ENCODE data around the gene CSNK1G1. TPM values are rescaled to one million over a fixed set of nuclear protein-coding genes. Genes with fewer than 3 reads are reported as not detected.

The CSNK1G1 gene
- polyA plus RNA-seq, 1 of the 3 experiments (the other 2 are of a cell fraction), result 10.2 TPM

DNA sequence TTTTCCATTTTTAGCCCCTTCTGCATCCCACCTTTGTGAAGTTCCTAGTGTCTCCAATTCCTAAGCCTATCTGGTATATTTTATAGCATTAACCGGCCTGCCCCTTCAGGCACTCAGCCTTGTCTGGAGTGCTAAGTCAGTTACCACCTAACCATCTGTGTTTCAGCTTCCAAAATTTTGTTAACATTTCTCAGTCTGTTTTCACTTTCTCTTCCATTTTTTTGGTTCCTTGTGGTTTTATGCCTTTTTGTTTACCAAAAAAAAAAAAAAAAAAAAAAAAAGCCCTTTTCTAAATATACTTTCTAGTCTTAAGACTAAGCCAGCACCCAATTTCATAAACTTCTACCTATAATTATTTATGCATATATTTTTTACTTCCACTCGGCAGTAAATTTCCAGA lies 92.4 kb downstream of the CSNK1G1 start:
- Histone ChIP-seq H3K36me3 (replicated peaks in 1 of 2; ENCODE audit: control insufficient read depth in 1 of 2, insufficient read depth in 2 of 2, low read length in 1 of 2) (peaks cover 0 to 18% of the 10 kb centered on the region in 2 experiments), H3K27ac (ENCODE audit: low read depth in 2 of 2, low read length in 1 of 2) (no peak overlapping the region), H4K20me1 (ENCODE audit: insufficient read depth) (peaks cover 15% of the 10 kb centered on the region), H3F3A (replicated peaks; ENCODE audit: insufficient read depth) (no peaks in the 10 kb centered on the region), H2AFZ (ENCODE audit: low read depth) (no peak overlapping the region), H3K79me2 (ENCODE audit: insufficient read depth) (peaks cover 94% of the 10 kb centered on the region), H3K9ac (no peak overlapping the region), H3K4me3 (ENCODE audit: low read depth in 2 of 2, low read length in 1 of 2) (no peak overlapping the region), H3K4me2 (no peak overlapping the region), H3K4me1 (ENCODE audit: control insufficient read depth in 1 of 2, insufficient read depth in 2 of 2, low read depth in 1 of 2, low read length in 1 of 2) (no peaks in the 10 kb centered on the region), H3K9me3 (no peaks in the 10 kb centered on the region), H3K9me2 (no peaks in the 10 kb centered on the region; the same call in 1 of the 2 replicates), H3K27me3 (ENCODE audit: insufficient read depth) (no peaks in the 10 kb centered on the region)
- 92% methylated on average over 2 of the region's 2 CpGs for WGBS (ENCODE audit: low lambda C conversion rate)
- CTCF ChIA-PET, result no interaction called here
- POLR2A ChIA-PET, result no interaction called here
- TF ChIP-seq SMC3 (IDR thresholded peaks at IDR 0.05; ENCODE audit: low read depth, low read length), result no peak
- TF ChIP-seq RCOR1 (IDR thresholded peaks at IDR 0.05; ENCODE audit: low read length), result no peak
- no peak for TF ChIP-seq IRF3 (IDR thresholded peaks at IDR 0.05; ENCODE audit: low read depth, low read length)
- no peak for TF ChIP-seq MEF2A (IDR thresholded peaks at IDR 0.05; ENCODE audit: borderline replicate concordance, low read depth)
- TF ChIP-seq, protein P1, sequence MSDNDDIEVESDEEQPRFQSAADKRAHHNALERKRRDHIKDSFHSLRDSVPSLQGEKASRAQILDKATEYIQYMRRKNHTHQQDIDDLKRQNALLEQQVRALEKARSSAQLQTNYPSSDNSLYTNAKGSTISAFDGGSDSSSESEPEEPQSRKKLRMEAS (IDR thresholded peaks at IDR 0.05; ENCODE audit: low read depth), result no peak
- TF ChIP-seq FOXJ3 (CRISPR knock-in tag; IDR thresholded peaks at IDR 0.05), result no peak
- no peak for TF ChIP-seq EP300 (IDR thresholded peaks at IDR 0.05; ENCODE audit: borderline replicate concordance in 1 of 2, low read depth in 1 of 2, low read length in 1 of 2)
- TF ChIP-seq EZH2phosphoT487 (IDR thresholded peaks at IDR 0.05; ENCODE audit: borderline replicate concordance, low read depth), result no peak
- TF ChIP-seq, protein P2, sequence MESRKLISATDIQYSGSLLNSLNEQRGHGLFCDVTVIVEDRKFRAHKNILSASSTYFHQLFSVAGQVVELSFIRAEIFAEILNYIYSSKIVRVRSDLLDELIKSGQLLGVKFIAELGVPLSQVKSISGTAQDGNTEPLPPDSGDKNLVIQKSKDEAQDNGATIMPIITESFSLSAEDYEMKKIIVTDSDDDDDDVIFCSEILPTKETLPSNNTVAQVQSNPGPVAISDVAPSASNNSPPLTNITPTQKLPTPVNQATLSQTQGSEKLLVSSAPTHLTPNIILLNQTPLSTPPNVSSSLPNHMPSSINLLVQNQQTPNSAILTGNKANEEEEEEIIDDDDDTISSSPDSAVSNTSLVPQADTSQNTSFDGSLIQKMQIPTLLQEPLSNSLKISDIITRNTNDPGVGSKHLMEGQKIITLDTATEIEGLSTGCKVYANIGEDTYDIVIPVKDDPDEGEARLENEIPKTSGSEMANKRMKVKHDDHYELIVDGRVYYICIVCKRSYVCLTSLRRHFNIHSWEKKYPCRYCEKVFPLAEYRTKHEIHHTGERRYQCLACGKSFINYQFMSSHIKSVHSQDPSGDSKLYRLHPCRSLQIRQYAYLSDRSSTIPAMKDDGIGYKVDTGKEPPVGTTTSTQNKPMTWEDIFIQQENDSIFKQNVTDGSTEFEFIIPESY (IDR thresholded peaks at IDR 0.05; ENCODE audit: borderline replicate concordance, low read depth), result no peak
- TF ChIP-seq POLR2AphosphoS5 (IDR thresholded peaks at IDR 0.05; ENCODE audit: low read depth, low read length), result no peak
- no peak for TF ChIP-seq CHD2 (IDR thresholded peaks at IDR 0.05; ENCODE audit: low read length, partially characterized antibody)
- TF ChIP-seq, protein P3, sequence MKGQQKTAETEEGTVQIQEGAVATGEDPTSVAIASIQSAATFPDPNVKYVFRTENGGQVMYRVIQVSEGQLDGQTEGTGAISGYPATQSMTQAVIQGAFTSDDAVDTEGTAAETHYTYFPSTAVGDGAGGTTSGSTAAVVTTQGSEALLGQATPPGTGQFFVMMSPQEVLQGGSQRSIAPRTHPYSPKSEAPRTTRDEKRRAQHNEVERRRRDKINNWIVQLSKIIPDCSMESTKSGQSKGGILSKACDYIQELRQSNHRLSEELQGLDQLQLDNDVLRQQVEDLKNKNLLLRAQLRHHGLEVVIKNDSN (IDR thresholded peaks at IDR 0.05; ENCODE audit: borderline replicate concordance, low read depth), result no peak
- TF ChIP-seq GATA2 (CRISPR knock-in tag; IDR thresholded peaks at IDR 0.05), result no peak
- no peak for DNase-seq

- no peak overlapping the region for H2AFZ ChIP-seq (ENCODE audit: low read depth)
- WGBS (ENCODE audit: low lambda C conversion rate), result 92% methylated on average over 3 of the region's 3 CpGs
- no peak overlapping the region for H3K4me3 ChIP-seq (ENCODE audit: low read depth in 2 of 2, low read length in 1 of 2)
- POLR2A ChIA-PET, result no interaction called here
- no peaks in the 10 kb centered on the region for H3K27me3 ChIP-seq (ENCODE audit: insufficient read depth)
- peaks cover 87% of the 10 kb centered on the region for H3K79me2 ChIP-seq (ENCODE audit: insufficient read depth)
- no peak overlapping the region for H3K9ac ChIP-seq
- H3F3A ChIP-seq (replicated peaks; ENCODE audit: insufficient read depth), result peaks cover 10% of the 10 kb centered on the region
- no peak overlapping the region; a peak in 1 of 4 replicates for H3K27ac ChIP-seq (ENCODE audit: low read depth in 2 of 2, low read length in 1 of 2)
- no peak for DNase-seq
- CTCF ChIA-PET, result no interaction called here
- no peaks in the 10 kb centered on the region; the same call in 1 of the 2 replicates for H3K9me2 ChIP-seq
- H3K4me1 ChIP-seq (ENCODE audit: control insufficient read depth in 1 of 2, insufficient read depth in 2 of 2, low read depth in 1 of 2, low read length in 1 of 2), result peaks cover 0 to 2% of the 10 kb centered on the region in 2 experiments; a peak in 1 of 4 replicates
- 0 out of 2 replicates have a peak, but pooled peaks cover 5% of the 10 kb centered on the region for H3K9me3 ChIP-seq
- no peak overlapping the region for H3K4me2 ChIP-seq
- peaks cover 6% of the 10 kb centered on the region for H4K20me1 ChIP-seq (ENCODE audit: insufficient read depth)
- peaks cover 0 to 27% of the 10 kb centered on the region in 2 experiments for H3K36me3 ChIP-seq (replicated peaks in 1 of 2; ENCODE audit: control insufficient read depth in 1 of 2, insufficient read depth in 2 of 2, low read length in 1 of 2)
- TF ChIP-seq CTCF (IDR thresholded peaks at IDR 0.05) (no peak), NRF1 (IDR thresholded peaks at IDR 0.05; ENCODE audit: low read depth, low read length) (no peak)
- TF ChIP-seq, protein P4, sequence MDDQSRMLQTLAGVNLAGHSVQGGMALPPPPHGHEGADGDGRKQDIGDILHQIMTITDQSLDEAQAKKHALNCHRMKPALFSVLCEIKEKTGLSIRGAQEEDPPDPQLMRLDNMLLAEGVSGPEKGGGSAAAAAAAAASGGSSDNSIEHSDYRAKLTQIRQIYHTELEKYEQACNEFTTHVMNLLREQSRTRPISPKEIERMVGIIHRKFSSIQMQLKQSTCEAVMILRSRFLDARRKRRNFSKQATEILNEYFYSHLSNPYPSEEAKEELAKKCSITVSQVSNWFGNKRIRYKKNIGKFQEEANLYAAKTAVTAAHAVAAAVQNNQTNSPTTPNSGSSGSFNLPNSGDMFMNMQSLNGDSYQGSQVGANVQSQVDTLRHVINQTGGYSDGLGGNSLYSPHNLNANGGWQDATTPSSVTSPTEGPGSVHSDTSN (IDR thresholded peaks at IDR 0.05), result no peak
- TF ChIP-seq, protein P1 (IDR thresholded peaks at IDR 0.05; ENCODE audit: low read depth), result no peak
- TF ChIP-seq, protein P3 (IDR thresholded peaks at IDR 0.05; ENCODE audit: borderline replicate concordance, low read depth), result no peak
Observed at GRCh38 chr15:64256051-64256450, 99.9 kb downstream of the CSNK1G1 start.

Measured in SK-N-SH (cell line).